ENCODE measurements around the gene UTS2B. TPM values are rescaled to one million over a fixed set of nuclear protein-coding genes. Genes with fewer than 3 reads are reported as not detected.

Gene UTS2B
- total and polyA plus RNA-seq, 10 of the 15 experiments (the other 5 are each of a cell fraction or from before 2014, with no cell fraction given) = 0.15 to 0.72 (median 0.44) TPM

DNA sequence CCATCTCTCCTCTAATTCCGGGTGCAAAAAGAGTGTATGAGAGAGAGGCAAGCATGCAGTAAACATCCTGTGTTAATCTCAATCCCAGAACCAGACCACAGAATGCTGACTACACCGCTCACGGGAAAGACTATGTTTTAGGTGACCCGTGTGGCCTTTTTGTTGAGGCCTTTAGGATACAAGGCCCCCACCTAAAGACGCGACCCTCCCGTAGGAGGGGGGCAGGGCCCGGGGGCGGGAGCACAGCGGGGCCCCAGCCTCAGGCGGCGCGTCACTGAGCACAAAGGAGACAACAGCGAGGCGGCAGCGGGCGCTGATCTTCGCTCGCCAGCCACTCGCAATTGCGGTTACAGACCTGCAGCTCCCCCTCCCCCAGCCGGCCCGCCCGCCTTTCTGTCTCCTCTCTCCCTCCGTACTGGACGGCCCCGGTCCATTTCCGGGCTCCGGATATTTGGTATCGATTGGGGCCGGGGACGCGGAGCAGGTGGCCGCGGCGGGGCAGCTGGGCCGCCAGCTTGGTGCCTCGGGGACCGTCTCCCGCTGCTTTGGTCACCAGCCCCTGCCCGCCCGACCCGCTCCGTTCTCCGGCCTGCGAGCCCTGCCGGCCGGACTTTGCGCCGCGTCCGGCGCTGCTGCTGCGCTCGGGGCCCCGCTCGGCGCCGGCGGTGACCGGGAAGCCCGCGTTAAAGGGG is 1.2 kb downstream of the UTS2B start, which contains the start of gene CCDC50 (continued):
- TF ChIP-seq, protein P1, sequence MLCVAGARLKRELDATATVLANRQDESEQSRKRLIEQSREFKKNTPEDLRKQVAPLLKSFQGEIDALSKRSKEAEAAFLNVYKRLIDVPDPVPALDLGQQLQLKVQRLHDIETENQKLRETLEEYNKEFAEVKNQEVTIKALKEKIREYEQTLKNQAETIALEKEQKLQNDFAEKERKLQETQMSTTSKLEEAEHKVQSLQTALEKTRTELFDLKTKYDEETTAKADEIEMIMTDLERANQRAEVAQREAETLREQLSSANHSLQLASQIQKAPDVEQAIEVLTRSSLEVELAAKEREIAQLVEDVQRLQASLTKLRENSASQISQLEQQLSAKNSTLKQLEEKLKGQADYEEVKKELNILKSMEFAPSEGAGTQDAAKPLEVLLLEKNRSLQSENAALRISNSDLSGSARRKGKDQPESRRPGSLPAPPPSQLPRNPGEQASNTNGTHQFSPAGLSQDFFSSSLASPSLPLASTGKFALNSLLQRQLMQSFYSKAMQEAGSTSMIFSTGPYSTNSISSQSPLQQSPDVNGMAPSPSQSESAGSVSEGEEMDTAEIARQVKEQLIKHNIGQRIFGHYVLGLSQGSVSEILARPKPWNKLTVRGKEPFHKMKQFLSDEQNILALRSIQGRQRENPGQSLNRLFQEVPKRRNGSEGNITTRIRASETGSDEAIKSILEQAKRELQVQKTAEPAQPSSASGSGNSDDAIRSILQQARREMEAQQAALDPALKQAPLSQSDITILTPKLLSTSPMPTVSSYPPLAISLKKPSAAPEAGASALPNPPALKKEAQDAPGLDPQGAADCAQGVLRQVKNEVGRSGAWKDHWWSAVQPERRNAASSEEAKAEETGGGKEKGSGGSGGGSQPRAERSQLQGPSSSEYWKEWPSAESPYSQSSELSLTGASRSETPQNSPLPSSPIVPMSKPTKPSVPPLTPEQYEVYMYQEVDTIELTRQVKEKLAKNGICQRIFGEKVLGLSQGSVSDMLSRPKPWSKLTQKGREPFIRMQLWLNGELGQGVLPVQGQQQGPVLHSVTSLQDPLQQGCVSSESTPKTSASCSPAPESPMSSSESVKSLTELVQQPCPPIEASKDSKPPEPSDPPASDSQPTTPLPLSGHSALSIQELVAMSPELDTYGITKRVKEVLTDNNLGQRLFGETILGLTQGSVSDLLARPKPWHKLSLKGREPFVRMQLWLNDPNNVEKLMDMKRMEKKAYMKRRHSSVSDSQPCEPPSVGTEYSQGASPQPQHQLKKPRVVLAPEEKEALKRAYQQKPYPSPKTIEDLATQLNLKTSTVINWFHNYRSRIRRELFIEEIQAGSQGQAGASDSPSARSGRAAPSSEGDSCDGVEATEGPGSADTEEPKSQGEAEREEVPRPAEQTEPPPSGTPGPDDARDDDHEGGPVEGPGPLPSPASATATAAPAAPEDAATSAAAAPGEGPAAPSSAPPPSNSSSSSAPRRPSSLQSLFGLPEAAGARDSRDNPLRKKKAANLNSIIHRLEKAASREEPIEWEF (IDR thresholded peaks at IDR 0.05; ENCODE audit: insufficient replicate concordance, low read depth, low read length) = peak; percentile 41
- 0 out of 2 replicates have a peak, but pooled peaks have one; percentile 3 for TF ChIP-seq ZSCAN29 (IDR thresholded peaks at IDR 0.05)

DNA sequence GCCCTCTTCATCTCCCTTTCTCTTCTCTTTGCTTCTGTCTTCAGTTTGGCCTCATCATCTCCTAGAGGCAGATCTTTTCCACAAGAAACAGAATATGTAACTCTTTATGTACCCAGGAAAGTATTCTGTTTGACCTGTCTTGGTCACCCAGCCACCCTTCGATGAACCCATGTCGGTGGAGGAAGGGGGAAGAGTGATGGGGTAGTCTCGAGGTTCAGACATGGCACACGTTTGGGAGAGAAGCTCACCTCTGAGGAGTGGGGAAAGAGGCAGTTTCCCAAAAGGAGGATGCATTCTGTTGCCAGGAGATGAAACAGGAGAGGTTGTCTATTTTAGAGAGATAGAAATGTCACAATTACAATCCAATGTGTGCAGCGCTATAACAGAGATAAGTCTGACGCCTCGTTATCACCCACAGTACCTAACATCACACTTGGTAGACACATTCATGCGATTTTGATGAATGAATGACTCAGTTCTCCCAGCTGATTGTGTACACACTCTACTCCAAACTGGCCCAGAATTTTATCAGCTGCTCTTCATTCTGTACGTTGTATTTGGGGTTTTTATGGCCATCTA is 1.9 kb downstream of the UTS2B start:
- Histone ChIP-seq H3K9me3 (replicated peaks; ENCODE audit: control insufficient read depth, insufficient read depth, low read length) (no peaks in the 10 kb centered on the region), H3K4me2 (ENCODE audit: control insufficient read depth, insufficient read depth) (peak overlapping the region; percentile 91), H3K9ac (ENCODE audit: control insufficient read depth, insufficient read depth, low read length) (peak overlapping the region; percentile 86), H3K79me2 (ENCODE audit: control insufficient read depth, insufficient read depth, low read length) (peaks cover 43% of the 10 kb centered on the region), H3K36me3 (ENCODE audit: control insufficient read depth in 2 of 2, insufficient read depth in 2 of 2, low read length in 1 of 2) (no peaks in the 10 kb centered on the region), H2AFZ (ENCODE audit: control insufficient read depth, low read depth, low read length) (peak overlapping the region; percentile 93), H3K27me3 (replicated peaks in 1 of 2; ENCODE audit: control insufficient read depth in 2 of 2, insufficient read depth in 2 of 2, low read length in 1 of 2) (no peaks in the 10 kb centered on the region), H4K20me1 (ENCODE audit: control insufficient read depth, insufficient read depth) (no peaks in the 10 kb centered on the region), H3K27ac (ENCODE audit: control insufficient read depth, insufficient read depth) (peak overlapping the region; percentile 78), H3K4me1 (ENCODE audit: control insufficient read depth, insufficient read depth, low read length) (peaks cover 15% of the 10 kb centered on the region), H3K4me3 (peak overlapping the region; percentile 73; the same call in 1 of the 2 replicates)
- intact Hi-C loops (cut with micrococcal nuclease; ENCODE audit: unreplicated experiment) (no loop called here), in situ Hi-C loops (cut with MboI) (no loop called here)
- ATAC-seq (no peak; the same call in 2 of the 3 replicates), FAIRE-seq (no peak), DNase-seq (ENCODE audit: low read depth, low spot score) (no peak)
- CTCF ChIA-PET = interaction anchor here (0.6 to 1.3 kb wide), 8 partner anchors 10 to 61 kb away, joined by 3 to 4 read pairs (median 3); no protein-coding TSS in a partner anchor
- TSS peak; percentile 68 for BruUV-seq (replicated peaks)
- RAD21 ChIA-PET (ENCODE audit: unreplicated experiment) = interaction anchor here (0.7 to 6.7 kb wide), 12 partner anchors 9 to 83 kb away, joined by 3 to 62 read pairs (median 4); no protein-coding TSS in a partner anchor
- SMC1A ChIA-PET (ENCODE audit: uncharacterized antibody, unreplicated experiment) = interaction anchor here (0.8 to 7.4 kb wide), 17 partner anchors 9 to 147 kb away, joined by 3 to 47 read pairs (median 5); no protein-coding TSS in a partner anchor
- POLR2A ChIA-PET = interaction anchor here (0.6 to 1.6 kb wide), 8 partner anchors 8 to 82 kb away, joined by 3 to 7 read pairs (median 4); no protein-coding TSS in a partner anchor
- 82% methylated on average over 9 of the region's 9 CpGs for WGBS (ENCODE audit: insufficient coverage, insufficient replicate concordance, low lambda C conversion rate, missing lambda C conversion rate)
- no peak for TF ChIP-seq ZNF622 (IDR thresholded peaks at IDR 0.05)
- TF ChIP-seq NFYA (IDR thresholded peaks at IDR 0.05; ENCODE audit: borderline replicate concordance, low read depth, low read length) = no peak
- TF ChIP-seq RAD51 (IDR thresholded peaks at IDR 0.05) = no peak
- TF ChIP-seq IKZF2 (IDR thresholded peaks at IDR 0.05) = no peak; a peak in 1 of 4 replicates
- no peak for TF ChIP-seq KLF5 (IDR thresholded peaks at IDR 0.05; ENCODE audit: partially characterized antibody)
- TF ChIP-seq, protein P2, sequence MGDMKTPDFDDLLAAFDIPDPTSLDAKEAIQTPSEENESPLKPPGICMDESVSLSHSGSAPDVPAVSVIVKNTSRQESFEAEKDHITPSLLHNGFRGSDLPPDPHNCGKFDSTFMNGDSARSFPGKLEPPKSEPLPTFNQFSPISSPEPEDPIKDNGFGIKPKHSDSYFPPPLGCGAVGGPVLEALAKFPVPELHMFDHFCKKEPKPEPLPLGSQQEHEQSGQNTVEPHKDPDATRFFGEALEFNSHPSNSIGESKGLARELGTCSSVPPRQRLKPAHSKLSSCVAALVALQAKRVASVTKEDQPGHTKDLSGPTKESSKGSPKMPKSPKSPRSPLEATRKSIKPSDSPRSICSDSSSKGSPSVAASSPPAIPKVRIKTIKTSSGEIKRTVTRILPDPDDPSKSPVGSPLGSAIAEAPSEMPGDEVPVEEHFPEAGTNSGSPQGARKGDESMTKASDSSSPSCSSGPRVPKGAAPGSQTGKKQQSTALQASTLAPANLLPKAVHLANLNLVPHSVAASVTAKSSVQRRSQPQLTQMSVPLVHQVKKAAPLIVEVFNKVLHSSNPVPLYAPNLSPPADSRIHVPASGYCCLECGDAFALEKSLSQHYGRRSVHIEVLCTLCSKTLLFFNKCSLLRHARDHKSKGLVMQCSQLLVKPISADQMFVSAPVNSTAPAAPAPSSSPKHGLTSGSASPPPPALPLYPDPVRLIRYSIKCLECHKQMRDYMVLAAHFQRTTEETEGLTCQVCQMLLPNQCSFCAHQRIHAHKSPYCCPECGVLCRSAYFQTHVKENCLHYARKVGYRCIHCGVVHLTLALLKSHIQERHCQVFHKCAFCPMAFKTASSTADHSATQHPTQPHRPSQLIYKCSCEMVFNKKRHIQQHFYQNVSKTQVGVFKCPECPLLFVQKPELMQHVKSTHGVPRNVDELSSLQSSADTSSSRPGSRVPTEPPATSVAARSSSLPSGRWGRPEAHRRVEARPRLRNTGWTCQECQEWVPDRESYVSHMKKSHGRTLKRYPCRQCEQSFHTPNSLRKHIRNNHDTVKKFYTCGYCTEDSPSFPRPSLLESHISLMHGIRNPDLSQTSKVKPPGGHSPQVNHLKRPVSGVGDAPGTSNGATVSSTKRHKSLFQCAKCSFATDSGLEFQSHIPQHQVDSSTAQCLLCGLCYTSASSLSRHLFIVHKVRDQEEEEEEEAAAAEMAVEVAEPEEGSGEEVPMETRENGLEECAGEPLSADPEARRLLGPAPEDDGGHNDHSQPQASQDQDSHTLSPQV (IDR thresholded peaks at IDR 0.05) = no peak
- TF ChIP-seq, protein P3, sequence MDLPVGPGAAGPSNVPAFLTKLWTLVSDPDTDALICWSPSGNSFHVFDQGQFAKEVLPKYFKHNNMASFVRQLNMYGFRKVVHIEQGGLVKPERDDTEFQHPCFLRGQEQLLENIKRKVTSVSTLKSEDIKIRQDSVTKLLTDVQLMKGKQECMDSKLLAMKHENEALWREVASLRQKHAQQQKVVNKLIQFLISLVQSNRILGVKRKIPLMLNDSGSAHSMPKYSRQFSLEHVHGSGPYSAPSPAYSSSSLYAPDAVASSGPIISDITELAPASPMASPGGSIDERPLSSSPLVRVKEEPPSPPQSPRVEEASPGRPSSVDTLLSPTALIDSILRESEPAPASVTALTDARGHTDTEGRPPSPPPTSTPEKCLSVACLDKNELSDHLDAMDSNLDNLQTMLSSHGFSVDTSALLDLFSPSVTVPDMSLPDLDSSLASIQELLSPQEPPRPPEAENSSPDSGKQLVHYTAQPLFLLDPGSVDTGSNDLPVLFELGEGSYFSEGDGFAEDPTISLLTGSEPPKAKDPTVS (IDR thresholded peaks at IDR 0.05; ENCODE audit: low read depth, low read length) = no peak
